CD4-positive, alpha-beta T cell treated with Interleukin-21 for 1 hour (primary cell): Measurements from ENCODE around the gene RAD52.
A peak's percentile ranks its signal among the peaks of the same experiment; 100 is the strongest.

ENCODE experiments used
- DNase-seq: peaks from one replicate; pipeline ENCODE4 v3.0.0-alpha.2; 2020

RAD52 gene

GRCh38 chr12:949453-950191 lies at the start of gene RAD52:
TSS of gene RAD52 (minus strand) at chr12:949694. CDS start at chr12:933058, 16,636 bp downstream.
- DNase-seq: peak; percentile 97

GRCh38 chr12:998020-998874 lies 48.8 kb upstream of the RAD52 start:
- DNase-seq: no peak

DNA sequence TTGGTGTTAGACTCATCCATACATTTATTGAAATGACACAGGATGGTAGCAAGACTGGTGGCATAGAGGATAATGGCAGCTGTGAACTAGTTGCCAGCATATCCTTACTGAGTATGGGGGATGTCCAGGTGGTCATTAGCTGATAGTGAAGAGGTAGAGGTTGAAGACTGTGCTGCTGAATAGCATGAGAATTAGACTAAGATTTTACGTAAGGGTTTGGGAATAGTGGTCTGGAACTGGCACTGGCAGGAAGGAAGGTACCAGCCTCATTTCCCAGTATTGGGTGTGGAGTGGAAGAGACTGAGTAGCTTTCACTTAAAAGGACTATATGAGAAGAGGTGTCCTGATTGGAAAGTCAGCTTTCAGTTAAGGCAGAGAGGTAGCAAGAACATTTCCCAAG lies 48.0 kb upstream of the RAD52 start:
- DNase-seq: no peak

DNA sequence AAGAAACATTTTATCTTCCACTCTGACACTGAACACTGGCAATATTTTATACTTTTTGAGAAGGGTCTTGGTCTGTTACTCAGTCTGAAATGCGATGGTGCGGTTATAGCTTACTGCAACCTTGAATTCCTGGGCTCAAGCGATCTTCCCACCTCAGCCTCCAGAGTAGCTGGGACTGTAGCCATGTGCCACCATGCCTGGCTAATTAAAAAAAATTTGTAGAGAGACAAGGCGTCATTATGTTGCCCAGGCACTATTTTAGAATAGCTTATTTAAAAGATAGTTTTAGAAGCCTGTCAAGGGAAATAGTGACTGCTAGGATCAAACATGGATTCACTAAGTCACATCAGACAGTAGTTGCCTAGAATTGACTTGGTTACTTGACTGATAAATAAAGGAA lies 47.4 kb upstream of the RAD52 start:
- DNase-seq: no peak

- no peak for DNase-seq
These were observed 43.2 kb upstream of the RAD52 start for GRCh38 chr12:992647-993046.

- DNase-seq: peak; percentile 4
These were observed 42.1 kb upstream of the RAD52 start for GRCh38 chr12:991350-992333.

DNA sequence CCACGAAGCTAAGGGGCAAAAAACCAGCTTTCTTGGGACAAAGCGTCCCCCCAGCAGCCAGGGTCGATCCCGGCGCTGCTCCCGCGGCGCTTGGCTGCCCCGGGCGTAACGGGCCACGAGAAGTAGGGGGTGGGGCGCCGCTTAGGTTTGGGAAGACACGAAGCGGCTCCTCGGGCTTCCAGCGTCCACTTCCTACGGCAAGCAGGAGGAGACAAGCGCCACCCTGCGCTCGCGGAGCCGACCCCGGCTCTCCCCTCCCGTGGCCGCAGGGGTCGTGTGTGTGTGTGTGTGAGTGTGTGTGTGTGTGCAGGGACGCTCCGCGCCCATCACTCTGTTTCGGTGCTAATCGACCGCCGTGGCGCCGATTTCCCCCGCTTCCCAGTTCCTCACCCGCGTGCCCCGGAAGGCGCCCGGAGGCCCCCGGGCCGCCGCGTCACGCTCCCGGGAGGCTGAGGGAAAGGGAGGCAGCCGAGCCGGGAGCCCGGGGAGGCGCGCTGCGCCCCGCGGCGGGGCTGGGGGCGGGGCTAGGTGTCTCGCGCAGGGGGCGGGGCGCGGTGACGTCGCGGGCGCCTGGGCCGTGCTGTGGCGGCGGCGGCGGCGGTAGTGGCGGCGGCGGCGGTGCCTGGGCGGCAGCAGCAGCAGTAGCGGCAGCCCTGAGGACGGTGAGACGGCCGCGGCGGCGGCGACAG lies 41.3 kb upstream of the RAD52 start, which contains the start of gene ERC1:
TSS of gene ERC1 (plus strand) at position 563 of the 689 bp plus-strand sequence. CDS start 36,681 bp downstream, outside the sequence.
- peak; percentile 87 for DNase-seq

- peak; percentile 47 for DNase-seq
These were observed 40.5 kb upstream of the RAD52 start for GRCh38 chr12:989751-990660.

GRCh38 chr12:989051-989450 lies 39.6 kb upstream of the RAD52 start:
- no peak for DNase-seq

- DNase-seq: no peak
These were observed 39.2 kb upstream of the RAD52 start for GRCh38 chr12:988646-989045.

DNA sequence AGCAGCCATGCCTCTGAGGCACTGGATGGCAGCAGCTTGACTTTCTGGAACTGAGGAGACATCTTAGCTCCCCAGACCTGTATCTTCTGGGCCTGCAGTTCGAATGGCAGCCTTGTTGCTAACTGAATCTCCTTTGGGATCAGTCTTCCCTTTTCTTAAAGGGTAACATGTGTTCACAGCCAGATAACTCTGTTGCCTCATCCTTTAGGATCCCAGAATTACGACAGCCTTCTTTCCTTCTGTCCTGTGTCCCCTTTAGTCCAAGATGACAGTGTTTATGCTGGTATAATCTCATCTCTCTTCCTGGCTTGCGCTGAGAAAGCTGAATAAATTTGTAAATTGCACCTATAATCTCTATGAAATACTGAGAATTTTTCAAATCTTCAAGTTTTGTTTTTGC lies 32.5 kb upstream of the RAD52 start:
- DNase-seq: no peak

DNA sequence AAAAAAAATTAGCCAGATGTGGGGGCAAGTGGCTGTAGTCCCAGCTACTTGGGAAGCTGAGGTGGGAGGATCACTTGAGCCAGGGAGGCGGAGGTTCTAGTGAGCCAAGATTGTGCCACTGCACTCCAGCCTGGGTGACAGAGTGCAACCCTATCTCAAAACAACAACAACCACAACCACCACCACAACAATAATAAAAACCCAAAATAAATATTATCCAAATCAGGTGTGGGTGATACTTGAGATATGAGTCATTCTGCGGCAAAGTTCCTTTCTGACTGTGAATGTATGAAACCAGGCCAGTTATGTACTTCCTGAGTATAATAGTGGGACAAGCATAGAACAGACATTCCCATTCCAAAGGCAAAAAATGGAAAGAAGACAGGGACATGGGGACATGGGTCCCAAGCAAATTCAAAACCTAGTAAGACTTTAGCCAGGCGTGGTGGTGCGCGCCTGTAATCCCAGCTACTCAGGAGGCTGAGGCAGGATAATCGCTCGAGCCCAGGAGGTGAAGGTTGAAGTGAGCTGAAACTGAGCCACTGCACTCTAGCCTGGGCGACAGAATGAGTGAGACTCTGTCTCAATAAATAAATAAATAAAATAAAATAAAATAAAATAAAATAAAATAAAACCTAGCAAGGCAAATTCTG lies 31.8 kb upstream of the RAD52 start:
- no peak for DNase-seq

DNA sequence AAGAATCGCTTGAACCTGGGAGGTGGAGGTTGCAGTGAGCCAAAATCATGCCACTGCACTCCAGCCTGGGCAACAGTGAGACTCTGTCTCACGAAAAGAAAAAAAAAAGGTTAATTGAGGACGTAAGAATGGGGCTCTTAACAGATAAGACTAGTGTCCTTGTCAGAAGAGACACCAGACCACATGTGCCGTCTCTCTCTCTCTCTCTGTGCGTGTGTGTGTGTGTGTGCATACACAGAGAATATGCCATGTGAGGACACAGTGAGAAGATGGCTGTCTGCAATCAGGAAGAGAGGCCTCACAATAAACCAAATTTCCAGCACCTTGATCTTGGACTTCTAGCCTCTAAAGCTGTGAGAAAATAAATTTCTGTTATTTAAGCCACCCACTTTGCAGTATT lies 29.9 kb upstream of the RAD52 start:
- DNase-seq: no peak

DNA sequence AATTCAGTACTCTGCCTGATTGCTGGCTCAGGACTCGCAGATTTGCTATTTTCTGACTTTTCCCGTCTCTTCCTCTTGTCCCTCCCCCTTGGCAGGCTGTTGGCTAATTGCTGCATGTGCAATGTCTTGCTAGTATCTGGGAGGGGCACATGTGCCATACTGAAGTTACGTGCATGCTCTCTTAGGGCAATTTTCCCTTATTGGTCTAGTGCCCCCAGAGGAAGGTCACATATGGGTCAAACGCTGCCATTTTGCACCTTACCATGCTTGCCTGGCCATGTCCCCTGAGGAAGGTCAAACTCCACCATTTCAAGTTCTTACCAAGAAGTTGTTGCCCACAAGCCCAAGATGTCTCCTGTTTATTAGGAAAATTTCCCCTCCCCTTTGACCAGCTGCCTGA lies 27.7 kb upstream of the RAD52 start:
- DNase-seq: no peak

- DNase-seq: no peak
These were observed 27.1 kb upstream of the RAD52 start for GRCh38 chr12:976644-977043.

- no peak for DNase-seq
These were observed 24.9 kb upstream of the RAD52 start for GRCh38 chr12:974271-974862.

GRCh38 chr12:971991-972390 lies 22.5 kb upstream of the RAD52 start:
- DNase-seq: no peak

- no peak for DNase-seq
These were observed 20.3 kb upstream of the RAD52 start for GRCh38 chr12:969821-970220.

DNA sequence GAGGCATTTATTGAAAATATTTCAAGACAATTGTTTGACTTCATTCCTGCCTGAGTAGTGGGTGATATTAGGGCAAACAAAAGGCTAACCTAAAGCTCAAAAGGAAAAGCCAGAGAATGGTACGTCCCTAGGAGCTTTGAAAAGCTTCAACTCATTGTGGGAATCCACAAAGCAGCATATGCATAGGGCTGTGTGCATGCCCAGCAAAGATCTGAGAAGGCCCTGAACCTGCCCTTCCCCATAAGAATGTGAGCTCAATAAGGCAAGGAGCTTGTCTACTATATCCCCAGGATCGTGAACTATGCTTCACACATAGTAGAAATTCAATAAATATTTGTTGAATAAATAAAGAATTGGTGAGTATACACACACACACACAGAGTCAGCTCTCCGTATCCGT lies 19.1 kb upstream of the RAD52 start:
- DNase-seq: no peak

GRCh38 chr12:967641-968040 lies 18.1 kb upstream of the RAD52 start:
- no peak for DNase-seq
